Measurements from ENCODE around the gene SPRYD4. TPM values are rescaled to one million over a fixed set of nuclear protein-coding genes. Genes with fewer than 3 reads are reported as not detected.

SPRYD4 gene
- total and polyA plus RNA-seq, 10 of the 15 experiments (the other 5 are each of a cell fraction or from before 2014, with no cell fraction given), result 4.1 to 6.0 (median 5.1) TPM

DNA sequence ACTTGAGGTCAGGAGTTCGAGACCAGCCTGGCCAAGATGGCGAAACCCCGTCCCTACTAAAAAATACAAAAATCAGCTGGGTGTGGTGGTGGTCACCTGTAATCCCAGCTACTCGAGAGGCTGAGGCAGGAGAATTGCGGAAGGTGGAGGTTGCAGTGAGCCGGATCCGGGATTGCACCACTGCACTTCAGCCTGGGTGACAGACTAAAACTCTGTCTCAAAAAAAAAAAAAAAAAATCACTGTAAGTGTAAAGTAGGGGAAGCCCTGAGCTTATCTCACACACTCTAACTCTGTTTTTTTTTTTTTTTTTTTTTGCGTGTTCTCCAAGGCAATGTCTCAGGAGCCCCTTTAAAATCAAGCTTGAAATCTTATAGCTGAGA is 52.8 kb downstream of the SPRYD4 start:
- RAD21 ChIA-PET (ENCODE audit: unreplicated experiment), result interaction anchor here (0.6 to 1.5 kb wide), 4 partner anchors 9 to 116 kb away, joined by 3 to 11 read pairs (median 4); no protein-coding TSS in a partner anchor
- no peak for ATAC-seq
- in situ Hi-C loops (cut with MboI) (loop anchor here (5.0 kb wide), 1 partner anchor 71 kb away; no protein-coding TSS in a partner anchor), intact Hi-C loops (cut with micrococcal nuclease; ENCODE audit: unreplicated experiment) (no loop called here)
- no peak overlapping the region; the same call in 1 of the 2 replicates for H3K9ac ChIP-seq (ENCODE audit: control insufficient read depth, insufficient read depth, low read length)
- H3K4me2 ChIP-seq (ENCODE audit: control insufficient read depth, insufficient read depth), result peak overlapping the region; percentile 25; the same call in 1 of the 2 replicates
- peak overlapping the region; percentile 69 for H2AFZ ChIP-seq (ENCODE audit: control insufficient read depth, low read depth, low read length)
- POLR2A ChIA-PET, result interaction anchor here (0.5 to 1.9 kb wide), 9 partner anchors 45 to 791 kb away, joined by 3 to 7 read pairs (median 4); partner anchors contain the start of gene BAZ2A
- no peak overlapping the region for H3K27ac ChIP-seq (ENCODE audit: control insufficient read depth, insufficient read depth)
- no peaks in the 10 kb centered on the region for H3K36me3 ChIP-seq (ENCODE audit: control insufficient read depth in 2 of 2, insufficient read depth in 2 of 2, low read length in 1 of 2)
- no peaks in the 10 kb centered on the region for H4K20me1 ChIP-seq (ENCODE audit: control insufficient read depth, insufficient read depth)
- no TSS peak for BruUV-seq (replicated peaks)
- peak overlapping the region; percentile 55; the same call in 1 of the 2 replicates for H3K4me3 ChIP-seq
- SMC1A ChIA-PET (ENCODE audit: uncharacterized antibody, unreplicated experiment), result interaction anchor here (0.6 to 2.7 kb wide), 10 partner anchors 10 to 237 kb away, joined by 3 to 10 read pairs (median 3); no protein-coding TSS in a partner anchor
- peaks cover 4% of the 10 kb centered on the region; the same call in 1 of the 2 replicates for H3K4me1 ChIP-seq (ENCODE audit: control insufficient read depth, insufficient read depth, low read length)
- CTCF ChIA-PET, result interaction anchor here (0.7 to 3.6 kb wide), 8 partner anchors 16 to 115 kb away, joined by 3 to 18 read pairs (median 4); no protein-coding TSS in a partner anchor
- TF ChIP-seq FOXM1 (IDR thresholded peaks at IDR 0.05; ENCODE audit: low read depth, low read length), result no peak
- no peak for TF ChIP-seq SIX5 (IDR thresholded peaks at IDR 0.05; ENCODE audit: low read depth, low read length, severe bottlenecking)
- TF ChIP-seq ZNF384 (IDR thresholded peaks at IDR 0.05; ENCODE audit: borderline replicate concordance, low read depth, low read length), result peak; percentile 26; the same call in 1 of the 2 replicates
- 55% methylated on average over 3 of the region's 8 CpGs for WGBS (ENCODE audit: insufficient coverage, insufficient replicate concordance, low lambda C conversion rate, missing lambda C conversion rate)
- no peaks in the 10 kb centered on the region for H3K9me3 ChIP-seq (replicated peaks; ENCODE audit: control insufficient read depth, insufficient read depth, low read length)
- DNase-seq (ENCODE audit: low read depth, low spot score), result no peak
- FAIRE-seq, result no peak
- H3K79me2 ChIP-seq (ENCODE audit: control insufficient read depth, insufficient read depth, low read length), result no peaks in the 10 kb centered on the region
- no peaks in the 10 kb centered on the region; a peak in 1 of 4 replicates for H3K27me3 ChIP-seq (replicated peaks in 1 of 2; ENCODE audit: control insufficient read depth in 2 of 2, insufficient read depth in 2 of 2, low read length in 1 of 2)

DNA sequence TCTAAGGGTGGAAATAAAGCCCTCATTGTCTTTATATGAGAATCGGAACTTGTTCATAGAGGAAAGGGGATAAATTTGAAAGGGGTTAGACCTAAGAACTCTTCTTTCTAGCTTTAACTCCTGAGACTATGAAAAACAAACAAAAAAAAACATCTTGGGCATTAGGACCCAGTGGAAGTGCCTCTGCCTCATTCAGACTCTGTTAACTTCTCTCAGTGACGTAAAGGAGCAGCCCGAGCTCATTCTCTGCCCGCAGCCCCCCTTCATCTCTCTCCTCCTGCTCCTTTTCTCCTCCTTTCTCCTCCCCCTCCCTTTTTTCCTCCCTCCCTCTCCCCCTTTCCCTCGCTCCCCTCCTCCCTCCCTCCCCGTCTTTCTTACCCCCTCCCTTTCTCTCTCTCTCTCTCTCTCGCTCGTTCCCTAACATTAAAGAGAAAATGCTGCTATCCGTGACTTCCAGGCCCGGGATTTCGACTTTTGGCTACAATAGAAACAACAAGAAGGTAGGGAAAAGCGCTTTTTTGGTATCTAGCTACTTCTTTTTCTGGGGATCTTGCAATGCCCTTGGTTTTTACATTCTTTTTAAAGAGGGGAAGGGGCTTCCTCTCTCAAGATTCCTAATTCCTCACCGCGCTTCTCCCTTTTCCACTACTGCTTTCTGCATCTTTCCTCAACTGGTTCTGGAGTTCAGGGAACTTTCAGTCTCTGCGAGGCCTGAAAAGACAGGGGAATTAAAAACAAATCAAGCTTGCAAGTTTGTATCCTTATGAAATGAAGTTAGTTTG is 53.4 kb downstream of the SPRYD4 start, which contains the start of gene RBMS2:
TSS of gene RBMS2 (plus strand) at position 231 of the 782 bp plus-strand sequence. CDS start at position 435, 204 bp downstream.
- 19% methylated on average over 10 of the region's 15 CpGs for WGBS (ENCODE audit: insufficient coverage, insufficient replicate concordance, low lambda C conversion rate, missing lambda C conversion rate)
- Histone ChIP-seq H4K20me1 (ENCODE audit: control insufficient read depth, insufficient read depth) (no peaks in the 10 kb centered on the region), H3K27ac (ENCODE audit: control insufficient read depth, insufficient read depth) (0 out of 2 replicates have a peak within 1 kb of the TSS, but pooled peaks have one; percentile 18), H3K4me2 (ENCODE audit: control insufficient read depth, insufficient read depth) (peak within 1 kb of the TSS; percentile 72), H3K4me1 (ENCODE audit: control insufficient read depth, insufficient read depth, low read length) (peaks cover 4% of the 10 kb centered on the region; the same call in 1 of the 2 replicates), H3K36me3 (ENCODE audit: control insufficient read depth in 2 of 2, insufficient read depth in 2 of 2, low read length in 1 of 2) (no peaks in the 10 kb centered on the region), H3K4me3 (peak within 1 kb of the TSS; percentile 55; the same call in 1 of the 2 replicates), H3K27me3 (replicated peaks in 1 of 2; ENCODE audit: control insufficient read depth in 2 of 2, insufficient read depth in 2 of 2, low read length in 1 of 2) (no peaks in the 10 kb centered on the region; a peak in 1 of 4 replicates), H3K79me2 (ENCODE audit: control insufficient read depth, insufficient read depth, low read length) (no peaks in the 10 kb centered on the region), H3K9ac (ENCODE audit: control insufficient read depth, insufficient read depth, low read length) (peak within 1 kb of the TSS; percentile 54), H2AFZ (ENCODE audit: control insufficient read depth, low read depth, low read length) (peak within 1 kb of the TSS; percentile 79), H3K9me3 (replicated peaks; ENCODE audit: control insufficient read depth, insufficient read depth, low read length) (no peaks in the 10 kb centered on the region)
- peak; percentile 95 for ATAC-seq
- BruUV-seq (replicated peaks), result no TSS peak
- FAIRE-seq, result peak; percentile 83
- ChIA-PET CTCF (interaction anchor here (0.7 to 3.6 kb wide), 11 partner anchors 8 to 114 kb away, joined by 3 to 18 read pairs (median 5); no protein-coding TSS in a partner anchor), POLR2A (interaction anchor here (0.5 to 1.9 kb wide), 9 partner anchors 45 to 791 kb away, joined by 3 to 7 read pairs (median 4); partner anchors contain the start of gene BAZ2A), RAD21 (ENCODE audit: unreplicated experiment) (interaction anchor here (0.6 to 1.5 kb wide), 4 partner anchors 9 to 115 kb away, joined by 3 to 11 read pairs (median 4); no protein-coding TSS in a partner anchor), SMC1A (ENCODE audit: uncharacterized antibody, unreplicated experiment) (interaction anchor here (0.6 to 2.7 kb wide), 11 partner anchors 16 to 236 kb away, joined by 3 to 10 read pairs (median 3); no protein-coding TSS in a partner anchor)
- in situ Hi-C loops (cut with MboI) (loop anchor here (5.0 kb wide), 1 partner anchor 71 kb away; no protein-coding TSS in a partner anchor), intact Hi-C loops (cut with micrococcal nuclease; ENCODE audit: unreplicated experiment) (no loop called here)
- DNase-seq (ENCODE audit: low read depth, low spot score), result no peak
- TF ChIP-seq SUPT20H (IDR thresholded peaks at IDR 0.05; ENCODE audit: borderline replicate concordance, control insufficient read depth, low read depth, low read length), result no peak
- TF ChIP-seq SREBF2 (IDR thresholded peaks at IDR 0.05; ENCODE audit: low read length), result no peak
- TF ChIP-seq ATF7 (IDR thresholded peaks at IDR 0.05; ENCODE audit: low read depth), result peak; percentile 84
- TF ChIP-seq CREM (IDR thresholded peaks at IDR 0.05; ENCODE audit: low read depth), result peak; percentile 63
- TF ChIP-seq CREB1 (IDR thresholded peaks at IDR 0.05; ENCODE audit: low read depth), result peak; percentile 79
- TF ChIP-seq, protein P1, sequence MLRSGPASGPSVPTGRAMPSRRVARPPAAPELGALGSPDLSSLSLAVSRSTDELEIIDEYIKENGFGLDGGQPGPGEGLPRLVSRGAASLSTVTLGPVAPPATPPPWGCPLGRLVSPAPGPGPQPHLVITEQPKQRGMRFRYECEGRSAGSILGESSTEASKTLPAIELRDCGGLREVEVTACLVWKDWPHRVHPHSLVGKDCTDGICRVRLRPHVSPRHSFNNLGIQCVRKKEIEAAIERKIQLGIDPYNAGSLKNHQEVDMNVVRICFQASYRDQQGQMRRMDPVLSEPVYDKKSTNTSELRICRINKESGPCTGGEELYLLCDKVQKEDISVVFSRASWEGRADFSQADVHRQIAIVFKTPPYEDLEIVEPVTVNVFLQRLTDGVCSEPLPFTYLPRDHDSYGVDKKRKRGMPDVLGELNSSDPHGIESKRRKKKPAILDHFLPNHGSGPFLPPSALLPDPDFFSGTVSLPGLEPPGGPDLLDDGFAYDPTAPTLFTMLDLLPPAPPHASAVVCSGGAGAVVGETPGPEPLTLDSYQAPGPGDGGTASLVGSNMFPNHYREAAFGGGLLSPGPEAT (IDR thresholded peaks at IDR 0.05; ENCODE audit: low read depth), result peak; percentile 64; the same call in 1 of the 2 replicates
- TF ChIP-seq, protein P2, sequence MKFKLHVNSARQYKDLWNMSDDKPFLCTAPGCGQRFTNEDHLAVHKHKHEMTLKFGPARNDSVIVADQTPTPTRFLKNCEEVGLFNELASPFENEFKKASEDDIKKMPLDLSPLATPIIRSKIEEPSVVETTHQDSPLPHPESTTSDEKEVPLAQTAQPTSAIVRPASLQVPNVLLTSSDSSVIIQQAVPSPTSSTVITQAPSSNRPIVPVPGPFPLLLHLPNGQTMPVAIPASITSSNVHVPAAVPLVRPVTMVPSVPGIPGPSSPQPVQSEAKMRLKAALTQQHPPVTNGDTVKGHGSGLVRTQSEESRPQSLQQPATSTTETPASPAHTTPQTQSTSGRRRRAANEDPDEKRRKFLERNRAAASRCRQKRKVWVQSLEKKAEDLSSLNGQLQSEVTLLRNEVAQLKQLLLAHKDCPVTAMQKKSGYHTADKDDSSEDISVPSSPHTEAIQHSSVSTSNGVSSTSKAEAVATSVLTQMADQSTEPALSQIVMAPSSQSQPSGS (IDR thresholded peaks at IDR 0.05; ENCODE audit: low read length), result 0 out of 2 replicates have a peak, but pooled peaks have one; percentile 31
